Testis (tissue), 2 donors: Measurements from ENCODE around the gene NDUFAF2.
"Not testable (repeated sequence)": the region's sequence is repeated elsewhere in the genome, so short reads cannot be mapped to it uniquely, and the experiment has no call there.

Experiments used
- CTCF ChIP-seq, 3 experiments: fragments of 450-650 bp in 2 of 3; fragments of 200-600 bp in 1 of 3; sonication (generic) in 1 of 3; IDR thresholded peaks; one replicate each; pipeline ENCODE4 v1.5.1; 2016 to 2019; ENCODE audit warnings: antibody characterized with exemption in 3 of 3, mild to moderate bottlenecking in 2 of 3, moderate library complexity in 1 of 3
- POLR2A ChIP-seq: fragments of 450-650 bp; IDR thresholded peaks from one replicate; pipeline ENCODE4 v1.6.1; 2017; ENCODE audit warnings: antibody characterized with exemption, mild to moderate bottlenecking, moderate library complexity

DNA sequence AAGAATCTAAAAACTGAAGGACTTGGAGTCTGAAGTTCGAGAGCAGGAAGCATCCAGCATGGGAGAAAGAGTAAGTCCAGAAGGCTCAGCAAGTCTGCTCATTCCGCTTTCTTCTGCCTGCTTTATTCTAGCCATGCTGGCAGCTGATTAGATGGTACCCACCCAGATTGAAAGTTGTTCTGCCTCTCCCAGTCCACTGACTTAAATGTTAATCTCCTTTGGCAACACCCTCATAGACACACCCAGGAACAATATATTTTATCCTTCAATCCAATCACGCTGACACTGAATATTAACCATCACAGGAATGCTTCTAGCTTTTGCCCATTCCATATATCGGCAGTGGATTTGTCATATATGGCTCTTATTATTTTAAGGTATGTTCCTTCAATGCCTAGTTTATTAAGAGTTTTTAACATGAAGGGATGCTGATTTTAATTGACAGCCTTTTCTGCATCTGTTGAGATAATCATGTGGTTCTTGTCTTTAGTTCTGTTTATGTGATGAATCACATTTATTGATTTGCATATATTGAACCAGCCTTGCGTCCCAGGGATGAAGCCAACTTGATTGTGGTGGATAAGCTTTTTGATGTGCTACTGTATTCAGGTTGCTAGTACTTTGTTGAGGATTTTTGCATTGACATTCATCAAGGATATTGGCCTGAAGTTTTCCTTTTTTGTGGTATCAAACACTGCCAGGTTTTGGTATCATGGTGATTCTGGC is 148.2 kb downstream of the NDUFAF2 start:
- TF ChIP-seq CTCF (IDR thresholded peaks at IDR 0.05); POLR2A: not testable (repeated sequence)
